A549 (cell line): ENCODE data around the gene CMTM4. TPM values are rescaled to one million over a fixed set of nuclear protein-coding genes. Genes with fewer than 3 reads are reported as not detected.
A peak's percentile ranks its signal among the peaks of the same experiment; 100 is the strongest.

Experiments used
- ATAC-seq, 2 experiments: fragments of 200-7000 bp in 1 of 2; fragments of >200 bp in 1 of 2; cut with Nextera tagmentation in 1 of 2; cut with Tn5 transposase in 1 of 2; 3 replicates each; pipeline versions ENCODE4 v1.8.0 to v1.9.1; 2018 to 2020; ENCODE audit warnings: mild to moderate bottlenecking in 1 of 2, moderate library complexity in 1 of 2
- CTCF ChIA-PET: fragments of 300-600 bp; sonication (Branson Sonifier 250); formaldehyde crosslinking; extraction: SDS; loops from one replicate; lab custom pipeline; 2021; ENCODE audit warnings: antibody characterized with exemption, inconsistent platforms; lab: Yijun Ruan, JAX
- POLR2A ChIA-PET: fragments of 350-600 bp; formaldehyde crosslinking; extraction: SDS; loops from one replicate; lab custom pipeline; 2021; ENCODE audit warnings: antibody characterized with exemption, inconsistent platforms; lab: Yijun Ruan, JAX
- DNase-seq, 2 experiments: peaks; one replicate each; pipeline versions ENCODE4 v3.0.0 to v3.0.0-alpha.2; 2011 to 2016; ENCODE audit warnings: low read depth in 1 of 2, low spot score in 1 of 2
- FAIRE-seq: peaks from 2 replicates; lab custom pipeline; 2011; peaks lifted over from hg19 to GRCh38; lab: Jason Lieb, UNC
- H3K27ac ChIP-seq, 2 experiments: fragments of >200 bp; sonication (Bioruptor Twin); formaldehyde crosslinking; 3 replicates each; pipeline ENCODE4 v1.5.1; 2016 to 2017
- H3K4me1 ChIP-seq: fragments of >200 bp; sonication (Bioruptor Twin); formaldehyde crosslinking; 3 replicates; pipeline ENCODE4 v1.6.1; 2016
- H3K4me2 ChIP-seq: fragments of >200 bp; sonication (Bioruptor Twin); formaldehyde crosslinking; 3 replicates; pipeline ENCODE4 v1.6.1; 2016
- H3K4me3 ChIP-seq: fragments of >200 bp; sonication (Bioruptor Twin); formaldehyde crosslinking; 3 replicates; pipeline ENCODE4 v1.5.1; 2016
- H3K9me3 ChIP-seq: fragments of >200 bp; sonication (Bioruptor Twin); formaldehyde crosslinking; 3 replicates; pipeline ENCODE4 v1.6.1; 2016
- CBX2 ChIP-seq: fragments of 200-600 bp; sonication (generic); IDR thresholded peaks from 2 replicates; pipeline ENCODE4 v1.6.1; 2016; ENCODE audit warnings: low read depth, mild to moderate bottlenecking, borderline replicate concordance
- CBX8 ChIP-seq: fragments of 200-600 bp; sonication (generic); IDR thresholded peaks from 2 replicates; pipeline ENCODE4 v1.6.1; 2016
- HDAC2 ChIP-seq: fragments of 200-600 bp; sonication (generic); IDR thresholded peaks from 2 replicates; pipeline ENCODE4 v1.6.1; 2016
- HMGXB4 ChIP-seq: fragments of 250-450 bp; sonication (Bioruptor Pico); IDR thresholded peaks from 2 replicates; pipeline ENCODE4 v1.5.0; 2021; ENCODE audit warnings: mild to moderate bottlenecking, moderate library complexity, borderline replicate concordance
- HOXB13 ChIP-seq: fragments of 250-450 bp; sonication (Bioruptor Pico); IDR thresholded peaks from 2 replicates; pipeline ENCODE4 v1.5.0; 2020; ENCODE audit warnings: low read depth, mild to moderate bottlenecking, moderate library complexity
- HOXB5 ChIP-seq: fragments of 250-450 bp; sonication (Bioruptor Pico); IDR thresholded peaks from 2 replicates; pipeline ENCODE4 v1.5.0; 2020; ENCODE audit warnings: mild to moderate bottlenecking, moderate library complexity
- JUN ChIP-seq, 2 experiments: fragments of >200 bp; sonication (Bioruptor Twin); formaldehyde crosslinking; IDR thresholded peaks; 2 replicates in 1 of 2; 3 replicates in 1 of 2; pipeline ENCODE4 v1.6.1; 2016 to 2017
- JUNB ChIP-seq: fragments of >200 bp; sonication (Bioruptor Twin); formaldehyde crosslinking; IDR thresholded peaks from 2 replicates; pipeline ENCODE4 v1.6.1; 2016
- MAZ ChIP-seq: fragments of 150-350 bp; IDR thresholded peaks from 2 replicates; pipeline ENCODE4 v1.6.1; 2014; ENCODE audit warnings: antibody characterized with exemption, low read depth, low read length, borderline replicate concordance
- MYC ChIP-seq: IDR thresholded peaks from 2 replicates; pipeline ENCODE4 v1.6.1; 2012; ENCODE audit warnings: mild to moderate bottlenecking, inconsistent platforms, low read length, improper control_type of control experiment, borderline replicate concordance
- NPAS2 ChIP-seq: fragments of 250-450 bp; sonication (Bioruptor Pico); IDR thresholded peaks from 2 replicates; pipeline ENCODE4 v1.8.0; 2022; ENCODE audit warnings: mild to moderate bottlenecking, moderate library complexity, borderline replicate concordance
- PHF8 ChIP-seq: fragments of 200-600 bp; sonication (generic); IDR thresholded peaks from 2 replicates; pipeline ENCODE4 v1.6.1; 2016; ENCODE audit warnings: low read depth, mild to moderate bottlenecking, antibody characterized with exemption, moderate library complexity, borderline replicate concordance
- RAD21 ChIP-seq, 2 experiments: fragments of >200 bp in 1 of 2; sonication (Bioruptor Twin) in 1 of 2; formaldehyde crosslinking in 1 of 2; IDR thresholded peaks in 1 of 2; conservative IDR thresholded peaks in 1 of 2; 2 replicates in 1 of 2; 3 replicates in 1 of 2; pipeline ENCODE4 v1.6.1; 2012 to 2018; ENCODE audit warnings: inconsistent platforms in 1 of 2
- REST ChIP-seq: fragments of 200-600 bp; sonication (generic); IDR thresholded peaks from 2 replicates; pipeline ENCODE4 v1.6.1; 2016; ENCODE audit warnings: antibody characterized with exemption, mild to moderate bottlenecking, moderate library complexity
- SMC3 ChIP-seq: fragments of >200 bp; sonication (Bioruptor Twin); formaldehyde crosslinking; IDR thresholded peaks from 3 replicates; pipeline ENCODE4 v1.6.1; 2018; ENCODE audit warnings: inconsistent platforms
- SREBF2 ChIP-seq: fragments of 450-650 bp; IDR thresholded peaks from 2 replicates; pipeline ENCODE4 v1.6.1; 2014; ENCODE audit warnings: mild to moderate bottlenecking, moderate library complexity
- TP53 ChIP-seq: fragments of 250-450 bp; sonication (Bioruptor Pico); IDR thresholded peaks from 2 replicates; pipeline ENCODE4 v1.5.0; 2021; ENCODE audit warnings: mild to moderate bottlenecking, moderate library complexity
- ZC3H11A ChIP-seq: fragments of 450-650 bp; IDR thresholded peaks from 2 replicates; pipeline ENCODE4 v1.6.1; 2014; ENCODE audit warnings: antibody characterized with exemption, mild to moderate bottlenecking
- ZSCAN20 ChIP-seq: fragments of 250-450 bp; sonication (Bioruptor Pico); IDR thresholded peaks from 2 replicates; pipeline ENCODE4 v1.8.0; 2022; ENCODE audit warnings: mild to moderate bottlenecking, moderate library complexity
- WGBS: methylation state at CpG from one replicate; pipeline ENCODE4 v1.1.6; 2017; ENCODE audit errors: missing lambda C conversion rate; 5-methylcytosine and 5-hydroxymethylcytosine counted together
- polyA plus RNA-seq, 4 experiments: library from polyadenylated mRNA; depleted of rRNA in 3 of 4; stranded (reverse); fragments of >200 nt; fragmentation: RNase III in 1 of 4; extraction: RNeasy Plus Mini Kit Qiagen cat#74134 plus additional on column Dnase treatment in 1 of 4; gene quantifications; 2 replicates in 3 of 4; 3 replicates in 1 of 4; pipeline ENCODE4 v1.2.3, GENCODE V29; 2011 to 2017

The CMTM4 gene
- polyA plus RNA-seq, 2 of the 4 experiments (the other 2 are of a cell fraction), result 24.8 to 58.6 TPM

GRCh38 chr16:66581246-66581952 is 115.1 kb downstream of the CMTM4 start:
- Histone ChIP-seq H3K27ac (no peak overlapping the region), H3K4me2 (no peak overlapping the region), H3K9me3 (no peaks in the 10 kb centered on the region), H3K4me1 (no peaks in the 10 kb centered on the region), H3K4me3 (no peak overlapping the region)
- DNase-seq, result no peak
- FAIRE-seq, result no peak
- WGBS, result 80% methylated on average over 3 of the region's 3 CpGs
- ChIA-PET POLR2A (no interaction called here), CTCF (interaction anchor here (0.9 to 4.0 kb wide), 7 partner anchors 8 to 250 kb away, joined by 3 to 24 read pairs (median 4); partner anchors contain the start of genes CKLF and NAE1)
- TF ChIP-seq MAZ, result no peak
- no peak for TF ChIP-seq HMGXB4
- no peak for TF ChIP-seq HOXB13
- no peak for TF ChIP-seq NPAS2 (CRISPR knock-in tag)
- TF ChIP-seq CBX8, result no peak
- ATAC-seq, result no peak

- H3K27ac ChIP-seq, result no peak overlapping the region
- FAIRE-seq, result no peak
- peak in 1 of 2 experiments; percentile 40; a peak in 3 of 6 replicates for ATAC-seq
- DNase-seq, result no peak
- ChIA-PET CTCF (interaction anchor here (0.7 to 4.0 kb wide), 8 partner anchors 9 to 287 kb away, joined by 3 to 24 read pairs (median 4); partner anchors contain the start of genes CKLF and NAE1), POLR2A (interaction anchor here (0.6 kb wide), 1 partner anchor 15 kb away, joined by 4 read pairs; no protein-coding TSS in a partner anchor)
- H3K4me2 ChIP-seq, result no peak overlapping the region
- H3K4me3 ChIP-seq, result no peak overlapping the region
- 83% methylated on average over 4 of the region's 4 CpGs for WGBS
- H3K4me1 ChIP-seq, result no peaks in the 10 kb centered on the region
- no peaks in the 10 kb centered on the region for H3K9me3 ChIP-seq
- TF ChIP-seq HMGXB4, result no peak
- TF ChIP-seq JUNB, result no peak
- no peak for TF ChIP-seq SMC3
- TF ChIP-seq REST, result no peak
- no peak for TF ChIP-seq HDAC2
- TF ChIP-seq RAD21 (conservative IDR thresholded peaks at IDR 0.05 in 1 of 2, IDR thresholded peaks at IDR 0.05 in 1 of 2), result no peak
- TF ChIP-seq CBX8, result no peak
- TF ChIP-seq ZSCAN20 (CRISPR knock-in tag), result no peak
- TF ChIP-seq ZC3H11A, result no peak
- no peak for TF ChIP-seq PHF8
- no peak for TF ChIP-seq JUN (IDR thresholded peaks at IDR 0.05)
- TF ChIP-seq CBX2, result no peak
- TF ChIP-seq MYC, result no peak
- no peak for TF ChIP-seq HOXB5 (CRISPR knock-in tag)
- no peak for TF ChIP-seq SREBF2
- TF ChIP-seq TP53, result no peak
Measured at GRCh38 chr16:66580605-66581209, 115.8 kb downstream of the CMTM4 start.
